ENCODE data around the gene AFAP1. TPM values are rescaled to one million over a fixed set of nuclear protein-coding genes. Genes with fewer than 3 reads are reported as not detected.
A peak's percentile ranks its signal among the peaks of the same experiment; 100 is the strongest.

AFAP1 gene
- polyA plus RNA-seq, 1 donor (not counting 4 experiments of a cell fraction or from before 2014, with no cell fraction given) = 7.6 TPM

GRCh38 chr4:7962609-7963508 lies 23.2 kb upstream of the AFAP1 start:
- Histone ChIP-seq H3K4me3 (ENCODE audit: control insufficient read depth in 2 of 3, extremely low read depth in 1 of 3, insufficient read depth in 2 of 3, low read depth in 1 of 3, low read length in 3 of 3) (no peak overlapping the region), H3K27ac (ENCODE audit: control insufficient read depth, insufficient read depth, low read length) (no peak overlapping the region), H4K20me1 (ENCODE audit: control insufficient read depth, extremely low read depth, insufficient read depth, low read length) (no peaks in the 10 kb centered on the region), H3K79me2 (ENCODE audit: control insufficient read depth, insufficient read depth, low read length) (no peaks in the 10 kb centered on the region), H3K9me3 (ENCODE audit: control insufficient read depth, low read depth, low read length) (no peaks in the 10 kb centered on the region), H2AFZ (ENCODE audit: control insufficient read depth, low read length) (no peak overlapping the region), H3K4me2 (ENCODE audit: control insufficient read depth, extremely low read depth, insufficient read depth, low read depth, low read length) (no peak overlapping the region), H3K4me1 (ENCODE audit: control insufficient read depth, extremely low read depth, insufficient read depth, low read length) (peaks cover 33% of the 10 kb centered on the region), H3K9me1 (ENCODE audit: control insufficient read depth, extremely low read depth, insufficient read depth, low read length) (no peaks in the 10 kb centered on the region), H3K27me3 (ENCODE audit: control insufficient read depth, extremely low read depth, insufficient read depth, low read length) (no peaks in the 10 kb centered on the region), H3K9ac (ENCODE audit: control insufficient read depth, extremely low read depth, insufficient read depth, low read length) (no peak overlapping the region), H3K36me3 (ENCODE audit: control insufficient read depth in 2 of 2, extremely low read depth in 1 of 2, insufficient read depth in 2 of 2, low read length in 2 of 2) (no peaks in the 10 kb centered on the region)
- no peak for TF ChIP-seq CTCF (optimal IDR thresholded peaks at IDR 0.05 in 1 of 3, IDR thresholded peaks at IDR 0.05 in 1 of 3, conservative IDR thresholded peaks at IDR 0.05 in 1 of 3; ENCODE audit: extremely low read depth in 1 of 3, insufficient read depth in 2 of 3, low read length in 3 of 3)
- TF ChIP-seq EZH2 (IDR thresholded peaks at IDR 0.05; ENCODE audit: low read length) = no peak
- FAIRE-seq = peak; percentile 5
- dilution Hi-C loops (cut with MboI; ENCODE audit: extremely low pct_ligation_motif_present, low sequenced_read_pairs) = no loop called here
- no peak for DNase-seq (ENCODE audit: low read depth, low spot score)

DNA sequence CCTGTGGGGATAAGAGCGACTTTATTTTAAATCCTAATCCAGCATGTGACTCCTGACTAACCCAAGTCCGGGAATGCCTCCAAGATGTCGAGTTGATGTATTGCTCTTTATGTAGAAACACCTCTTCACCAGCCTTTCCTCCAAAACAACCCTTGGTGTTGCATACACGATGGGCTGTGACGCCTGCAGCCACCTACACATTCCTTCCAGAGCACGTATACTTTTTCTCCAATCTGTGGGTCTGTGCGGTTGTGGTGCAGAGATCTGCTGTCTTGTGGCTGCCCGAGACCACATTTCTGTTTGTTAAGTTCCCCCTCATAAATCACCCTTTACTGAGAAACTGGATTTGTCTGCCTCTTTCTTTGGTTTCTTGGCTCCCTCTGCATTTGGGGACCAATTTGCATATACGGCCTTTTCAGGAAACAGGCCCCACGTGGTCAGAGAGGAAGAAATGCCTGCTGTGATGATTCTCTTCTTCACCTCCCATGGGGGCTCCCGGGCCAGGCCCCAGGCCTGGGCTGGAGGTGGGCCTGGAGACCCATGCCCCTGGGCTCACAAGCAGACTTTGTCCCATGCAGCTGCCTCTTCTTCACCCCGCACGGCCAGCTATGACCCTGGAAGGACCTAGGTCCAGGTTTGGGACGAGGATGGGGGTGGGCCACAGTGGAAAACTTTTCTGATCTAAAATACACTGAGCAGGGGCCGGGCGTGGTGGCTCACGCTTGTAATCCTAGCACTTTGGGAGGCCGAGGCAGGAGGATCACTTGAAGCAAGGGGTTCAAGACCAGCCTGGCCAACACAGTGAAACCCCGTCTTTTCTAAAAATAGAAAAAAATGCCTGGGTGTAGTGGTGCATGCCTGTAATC lies 21.4 kb upstream of the AFAP1 start:
- H3K79me2 ChIP-seq (ENCODE audit: control insufficient read depth, insufficient read depth, low read length) = no peaks in the 10 kb centered on the region
- H3K36me3 ChIP-seq (ENCODE audit: control insufficient read depth in 2 of 2, extremely low read depth in 1 of 2, insufficient read depth in 2 of 2, low read length in 2 of 2) = no peaks in the 10 kb centered on the region
- H2AFZ ChIP-seq (ENCODE audit: control insufficient read depth, low read length) = peak overlapping the region; percentile 2
- H3K9me3 ChIP-seq (ENCODE audit: control insufficient read depth, low read depth, low read length) = no peaks in the 10 kb centered on the region
- FAIRE-seq (no peak), DNase-seq (ENCODE audit: low read depth, low spot score) (no peak)
- H3K27me3 ChIP-seq (ENCODE audit: control insufficient read depth, extremely low read depth, insufficient read depth, low read length) = no peaks in the 10 kb centered on the region
- no peaks in the 10 kb centered on the region for H3K9me1 ChIP-seq (ENCODE audit: control insufficient read depth, extremely low read depth, insufficient read depth, low read length)
- TF ChIP-seq EZH2 (IDR thresholded peaks at IDR 0.05; ENCODE audit: low read length) (no peak), CTCF (optimal IDR thresholded peaks at IDR 0.05 in 1 of 3, IDR thresholded peaks at IDR 0.05 in 1 of 3, conservative IDR thresholded peaks at IDR 0.05 in 1 of 3; ENCODE audit: extremely low read depth in 1 of 3, insufficient read depth in 2 of 3, low read length in 3 of 3) (no peak)
- dilution Hi-C loops (cut with MboI; ENCODE audit: extremely low pct_ligation_motif_present, low sequenced_read_pairs) = no loop called here
- no peaks in the 10 kb centered on the region for H4K20me1 ChIP-seq (ENCODE audit: control insufficient read depth, extremely low read depth, insufficient read depth, low read length)
- peak overlapping the region; percentile 28 for H3K9ac ChIP-seq (ENCODE audit: control insufficient read depth, extremely low read depth, insufficient read depth, low read length)
- H3K4me2 ChIP-seq (ENCODE audit: control insufficient read depth, extremely low read depth, insufficient read depth, low read depth, low read length) = peak overlapping the region; percentile 22
- H3K27ac ChIP-seq (ENCODE audit: control insufficient read depth, insufficient read depth, low read length) = peak overlapping the region; percentile 73
- H3K4me1 ChIP-seq (ENCODE audit: control insufficient read depth, extremely low read depth, insufficient read depth, low read length) = peaks cover 38% of the 10 kb centered on the region
- no peak overlapping the region for H3K4me3 ChIP-seq (ENCODE audit: control insufficient read depth in 2 of 3, extremely low read depth in 1 of 3, insufficient read depth in 2 of 3, low read depth in 1 of 3, low read length in 3 of 3)
